BE2C (cell line): ENCODE data around the gene PBRM1.

Experiments
- DNase-seq: peaks from one replicate; pipeline ENCODE4 v3.0.0-alpha.2; 2020
- H3K27me3 ChIP-seq: fragments of 250-450 bp; sonication (Bioruptor Pico); 2 replicates; pipeline ENCODE4 v1.5.1; 2020; ENCODE audit warnings: mild to moderate bottlenecking
- H3K36me3 ChIP-seq: fragments of 250-450 bp; sonication (Bioruptor Pico); 2 replicates; pipeline ENCODE4 v1.5.1; 2020; ENCODE audit warnings: mild to moderate bottlenecking
- H3K4me1 ChIP-seq: fragments of 250-450 bp; sonication (Bioruptor Pico); 2 replicates; pipeline ENCODE4 v1.5.1; 2020
- H3K4me3 ChIP-seq: 2 replicates; pipeline ENCODE4 v1.5.1; 2011; ENCODE audit warnings: low read depth, low read length
- H3K9me3 ChIP-seq: fragments of 250-450 bp; sonication (Bioruptor Pico); 2 replicates; pipeline ENCODE4 v1.5.1; 2020
- CTCF ChIP-seq: IDR thresholded peaks from 2 replicates; pipeline ENCODE4 v1.5.1; 2012; ENCODE audit warnings: mild to moderate bottlenecking, low read depth, low read length

PBRM1 gene

GRCh38 chr3:52535411-52536111 lies 150.2 kb downstream of the PBRM1 start:
- Histone ChIP-seq H3K9me3 (no peaks in the 10 kb centered on the region), H3K4me1 (peaks cover 8% of the 10 kb centered on the region; the same call in 1 of the 2 replicates), H3K36me3 (no peaks in the 10 kb centered on the region), H3K4me3 (peak overlapping the region; percentile 27), H3K27me3 (no peaks in the 10 kb centered on the region)
- no peak for TF ChIP-seq CTCF
- no peak for DNase-seq

- Histone ChIP-seq H3K36me3 (peaks cover 1% of the 10 kb centered on the region), H3K4me3 (peak overlapping the region; percentile 44), H3K9me3 (no peaks in the 10 kb centered on the region), H3K27me3 (no peaks in the 10 kb centered on the region), H3K4me1 (peaks cover 16% of the 10 kb centered on the region)
- no peak for DNase-seq
- TF ChIP-seq CTCF = no peak
Measured at GRCh38 chr3:52534281-52535183, 151.2 kb downstream of the PBRM1 start.

GRCh38 chr3:52533623-52534280 lies 152.0 kb downstream of the PBRM1 start, which contains the start of gene NT5DC2:
Gene NT5DC2 (minus strand): TSS chr3:52533857. CDS start chr3:52533737, 120 bp downstream.
- H3K36me3 ChIP-seq = peaks cover 9% of the 10 kb centered on the region
- peak; percentile 83 for DNase-seq
- H3K4me3 ChIP-seq = peak within 1 kb of the TSS; percentile 72
- peaks cover 22% of the 10 kb centered on the region for H3K4me1 ChIP-seq
- TF ChIP-seq CTCF = no peak
- no peaks in the 10 kb centered on the region for H3K9me3 ChIP-seq
- no peaks in the 10 kb centered on the region for H3K27me3 ChIP-seq

GRCh38 chr3:52532838-52533622 lies 152.7 kb downstream of the PBRM1 start:
- peaks cover 14% of the 10 kb centered on the region for H3K36me3 ChIP-seq
- H3K4me1 ChIP-seq = peaks cover 22% of the 10 kb centered on the region
- no peak for TF ChIP-seq CTCF
- no peaks in the 10 kb centered on the region for H3K9me3 ChIP-seq
- H3K27me3 ChIP-seq = no peaks in the 10 kb centered on the region
- no peak for DNase-seq
- peak overlapping the region; percentile 72 for H3K4me3 ChIP-seq

- H3K36me3 ChIP-seq = peaks cover 19% of the 10 kb centered on the region
- H3K4me3 ChIP-seq = peak overlapping the region; percentile 72
- peak; percentile 37 for DNase-seq
- TF ChIP-seq CTCF = no peak
- H3K4me1 ChIP-seq = peaks cover 22% of the 10 kb centered on the region
- no peaks in the 10 kb centered on the region for H3K9me3 ChIP-seq
- H3K27me3 ChIP-seq = no peaks in the 10 kb centered on the region
Measured at GRCh38 chr3:52532517-52532837, 153.2 kb downstream of the PBRM1 start.
